HEK293 (cell line): Measurements from ENCODE around the gene NPAS1.

Experiments used
- CTCF ChIA-PET: fragments of 350-600 bp; formaldehyde crosslinking; extraction: SDS; loops from one replicate; lab custom pipeline; 2021; ENCODE audit warnings: antibody characterized with exemption; lab: Yijun Ruan, JAX
- POLR2A ChIA-PET: fragments of 300-600 bp; formaldehyde crosslinking; extraction: SDS; loops from one replicate; lab custom pipeline; 2020; ENCODE audit warnings: antibody characterized with exemption, inconsistent platforms; lab: Yijun Ruan, JAX
- H3K27ac ChIP-seq: fragments of 200-500 bp; sonication (Bioruptor generic); 2 replicates; pipeline ENCODE4 v1.5.1; 2014; ENCODE audit warnings: low read depth, low read length, control low read depth, inconsistent platforms; ENCODE audit errors: extremely low read depth
- H3K36me3 ChIP-seq, 2 experiments: fragments of 200-500 bp in 1 of 2; sonication (Bioruptor generic) in 1 of 2; 1 replicate in 1 of 2; 2 replicates in 1 of 2; pipeline ENCODE4 v1.5.1; 2014 to 2017; ENCODE audit warnings: inconsistent platforms in 2 of 2, low read length in 2 of 2; ENCODE audit not compliant: control insufficient read depth in 2 of 2, insufficient read depth in 1 of 2
- H3K4me1 ChIP-seq: fragments of 200-500 bp; sonication (Bioruptor generic); 2 replicates; pipeline ENCODE4 v1.5.1; 2014; ENCODE audit warnings: mild to moderate bottlenecking, low read length, inconsistent platforms; ENCODE audit not compliant: control insufficient read depth, insufficient read depth
- H3K4me3 ChIP-seq: 2 replicates; pipeline ENCODE4 v1.5.1; 2011; ENCODE audit warnings: low read depth, mild to moderate bottlenecking, control low read depth, low read length, moderate library complexity
- H3K9me3 ChIP-seq: fragments of 200-500 bp; sonication (Bioruptor generic); 2 replicates; pipeline ENCODE4 v1.5.1; 2014; ENCODE audit warnings: low read depth, low read length, inconsistent platforms; ENCODE audit not compliant: control insufficient read depth, insufficient read depth
- YY1 ChIP-seq: fragments of 450-650 bp; formaldehyde crosslinking; IDR thresholded peaks from 2 replicates; pipeline ENCODE4 v1.5.1; 2018; ENCODE audit warnings: missing biosample characterization, missing genetic modification characterization
- ZNF140 ChIP-seq: fragments of 450-650 bp; formaldehyde crosslinking; IDR thresholded peaks from 2 replicates; pipeline ENCODE4 v1.5.1; 2016; ENCODE audit warnings: missing biosample characterization, missing genetic modification characterization
- ZNF155 ChIP-seq: fragments of 450-650 bp; formaldehyde crosslinking; IDR thresholded peaks from 2 replicates; pipeline ENCODE4 v1.5.1; 2016; ENCODE audit warnings: missing biosample characterization, missing genetic modification characterization
- ZNF24 ChIP-seq: fragments of 450-650 bp; formaldehyde crosslinking; IDR thresholded peaks from 2 replicates; pipeline ENCODE4 v1.5.1; 2016; ENCODE audit warnings: missing biosample characterization, missing genetic modification characterization
- ZNF426 ChIP-seq: fragments of 450-650 bp; formaldehyde crosslinking; IDR thresholded peaks from 2 replicates; pipeline ENCODE4 v1.5.1; 2017; ENCODE audit warnings: missing biosample characterization, missing genetic modification characterization, mild to moderate bottlenecking, inconsistent platforms, moderate library complexity
- ZNF521 ChIP-seq: fragments of 450-650 bp; formaldehyde crosslinking; IDR thresholded peaks from 2 replicates; pipeline ENCODE4 v1.5.1; 2017; ENCODE audit warnings: missing biosample characterization, mild to moderate bottlenecking, missing genetic modification characterization
- ZNF529 ChIP-seq: fragments of 450-650 bp; formaldehyde crosslinking; IDR thresholded peaks from 2 replicates; pipeline ENCODE4 v1.5.1; 2017; ENCODE audit warnings: missing genetic modification characterization, missing biosample characterization; ENCODE audit not compliant: insufficient replicate concordance
- ZNF544 ChIP-seq: fragments of 450-650 bp; formaldehyde crosslinking; IDR thresholded peaks from 2 replicates; pipeline ENCODE4 v1.5.0; 2017; ENCODE audit warnings: missing biosample characterization, missing genetic modification characterization
- ZNF548 ChIP-seq: fragments of 450-650 bp; formaldehyde crosslinking; IDR thresholded peaks from 2 replicates; pipeline ENCODE4 v1.5.1; 2016; ENCODE audit warnings: missing biosample characterization, missing genetic modification characterization
- ZNF560 ChIP-seq: fragments of 450-650 bp; formaldehyde crosslinking; IDR thresholded peaks from 2 replicates; pipeline ENCODE4 v1.5.1; 2017; ENCODE audit warnings: missing biosample characterization, missing genetic modification characterization, borderline replicate concordance
- TF ChIP-seq, protein P1 (sequence below): fragments of 450-650 bp; IDR thresholded peaks from 2 replicates; pipeline ENCODE4 v1.5.1; 2018; ENCODE audit warnings: missing biosample characterization, mild to moderate bottlenecking, missing genetic modification characterization
- TF ChIP-seq, protein P2 (sequence below): fragments of 450-650 bp; formaldehyde crosslinking; IDR thresholded peaks from 2 replicates; pipeline ENCODE4 v1.5.1; 2016; ENCODE audit warnings: missing biosample characterization, missing genetic modification characterization
- TF ChIP-seq, protein P3 (sequence below): fragments of 450-650 bp; IDR thresholded peaks from 2 replicates; pipeline ENCODE4 v1.5.1; 2018; ENCODE audit warnings: missing biosample characterization, missing genetic modification characterization
- TF ChIP-seq, protein P4 (sequence below): fragments of 450-650 bp; formaldehyde crosslinking; IDR thresholded peaks from 2 replicates; pipeline ENCODE4 v1.5.1; 2017; ENCODE audit warnings: missing biosample characterization, missing genetic modification characterization
- TF ChIP-seq, protein P5 (sequence below): fragments of 450-650 bp; formaldehyde crosslinking; IDR thresholded peaks from 2 replicates; pipeline ENCODE4 v1.5.1; 2016; ENCODE audit warnings: missing biosample characterization, missing genetic modification characterization
- TF ChIP-seq, protein P6 (sequence below): fragments of 450-650 bp; formaldehyde crosslinking; IDR thresholded peaks from 2 replicates; pipeline ENCODE4 v1.5.1; 2017; ENCODE audit warnings: missing biosample characterization, missing genetic modification characterization
- TF ChIP-seq, protein P7 (sequence below): fragments of 450-650 bp; formaldehyde crosslinking; optimal IDR thresholded peaks from 2 replicates; pipeline ENCODE3; 2016; ENCODE audit warnings: missing biosample characterization, mild to moderate bottlenecking, missing genetic modification characterization
- TF ChIP-seq, protein P8 (sequence below): fragments of 450-650 bp; formaldehyde crosslinking; IDR thresholded peaks from 2 replicates; pipeline ENCODE4 v1.5.1; 2016; ENCODE audit warnings: missing biosample characterization, missing genetic modification characterization
- TF ChIP-seq, protein P9 (sequence below): fragments of 450-650 bp; formaldehyde crosslinking; IDR thresholded peaks from 2 replicates; pipeline ENCODE4 v1.5.1; 2016; ENCODE audit warnings: missing biosample characterization, missing genetic modification characterization

Gene NPAS1

DNA sequence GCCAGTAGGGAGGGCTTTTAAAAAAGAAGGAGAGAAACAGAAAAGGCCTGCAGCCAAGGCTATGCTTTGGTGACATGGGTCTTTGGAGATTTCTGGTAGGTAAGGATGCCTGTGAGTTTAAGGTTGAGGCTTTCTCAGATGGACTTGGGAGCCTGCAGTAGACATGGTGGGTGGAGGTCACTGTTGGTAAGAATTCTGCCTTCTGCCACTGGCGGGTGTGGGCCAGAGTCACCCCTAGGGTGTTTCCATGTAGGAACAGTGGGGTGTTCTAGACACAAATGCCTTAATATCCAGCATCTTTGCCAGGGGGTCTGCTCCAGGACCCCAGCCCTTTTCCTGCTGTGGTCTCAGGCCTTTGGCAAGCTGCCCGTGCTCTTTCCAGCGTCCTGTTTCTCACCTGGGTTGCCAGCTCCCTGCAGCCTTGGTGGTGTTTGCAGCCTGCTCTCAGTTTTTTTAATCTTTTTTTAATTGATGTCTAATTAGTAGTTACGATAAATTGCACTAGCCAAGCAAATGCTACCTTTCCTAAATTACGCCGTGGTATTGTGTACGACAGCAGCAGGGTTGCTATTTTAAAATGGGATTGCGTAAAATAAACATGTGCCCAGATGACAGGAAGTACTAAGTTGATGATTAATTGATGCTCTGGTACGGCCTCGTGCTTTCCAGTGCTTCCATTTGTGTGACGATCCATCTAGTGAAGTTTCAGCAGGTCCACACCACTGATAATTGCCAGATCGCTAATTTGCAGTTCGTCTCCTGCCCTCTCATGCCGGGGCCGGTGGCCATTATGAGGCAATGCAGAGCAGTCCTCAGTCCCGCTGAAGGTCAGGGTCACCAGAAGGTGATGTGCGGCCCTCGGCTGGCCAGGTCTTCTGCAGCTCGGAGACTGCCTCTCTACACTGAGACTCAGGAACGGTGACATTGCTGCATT lies 35.3 kb upstream of the NPAS1 start (continued):
- TF ChIP-seq, protein P1, sequence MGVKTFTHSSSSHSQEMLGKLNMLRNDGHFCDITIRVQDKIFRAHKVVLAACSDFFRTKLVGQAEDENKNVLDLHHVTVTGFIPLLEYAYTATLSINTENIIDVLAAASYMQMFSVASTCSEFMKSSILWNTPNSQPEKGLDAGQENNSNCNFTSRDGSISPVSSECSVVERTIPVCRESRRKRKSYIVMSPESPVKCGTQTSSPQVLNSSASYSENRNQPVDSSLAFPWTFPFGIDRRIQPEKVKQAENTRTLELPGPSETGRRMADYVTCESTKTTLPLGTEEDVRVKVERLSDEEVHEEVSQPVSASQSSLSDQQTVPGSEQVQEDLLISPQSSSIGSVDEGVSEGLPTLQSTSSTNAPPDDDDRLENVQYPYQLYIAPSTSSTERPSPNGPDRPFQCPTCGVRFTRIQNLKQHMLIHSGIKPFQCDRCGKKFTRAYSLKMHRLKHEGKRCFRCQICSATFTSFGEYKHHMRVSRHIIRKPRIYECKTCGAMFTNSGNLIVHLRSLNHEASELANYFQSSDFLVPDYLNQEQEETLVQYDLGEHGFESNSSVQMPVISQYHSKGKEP (tag by site-specific recombination): peak; percentile 37; the same call in 1 of the 2 replicates
- no peak for TF ChIP-seq YY1 (tag by site-specific recombination)
- TF ChIP-seq, protein P2, sequence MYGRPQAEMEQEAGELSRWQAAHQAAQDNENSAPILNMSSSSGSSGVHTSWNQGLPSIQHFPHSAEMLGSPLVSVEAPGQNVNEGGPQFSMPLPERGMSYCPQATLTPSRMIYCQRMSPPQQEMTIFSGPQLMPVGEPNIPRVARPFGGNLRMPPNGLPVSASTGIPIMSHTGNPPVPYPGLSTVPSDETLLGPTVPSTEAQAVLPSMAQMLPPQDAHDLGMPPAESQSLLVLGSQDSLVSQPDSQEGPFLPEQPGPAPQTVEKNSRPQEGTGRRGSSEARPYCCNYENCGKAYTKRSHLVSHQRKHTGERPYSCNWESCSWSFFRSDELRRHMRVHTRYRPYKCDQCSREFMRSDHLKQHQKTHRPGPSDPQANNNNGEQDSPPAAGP (tag by site-specific recombination): no peak
- TF ChIP-seq, protein P3, sequence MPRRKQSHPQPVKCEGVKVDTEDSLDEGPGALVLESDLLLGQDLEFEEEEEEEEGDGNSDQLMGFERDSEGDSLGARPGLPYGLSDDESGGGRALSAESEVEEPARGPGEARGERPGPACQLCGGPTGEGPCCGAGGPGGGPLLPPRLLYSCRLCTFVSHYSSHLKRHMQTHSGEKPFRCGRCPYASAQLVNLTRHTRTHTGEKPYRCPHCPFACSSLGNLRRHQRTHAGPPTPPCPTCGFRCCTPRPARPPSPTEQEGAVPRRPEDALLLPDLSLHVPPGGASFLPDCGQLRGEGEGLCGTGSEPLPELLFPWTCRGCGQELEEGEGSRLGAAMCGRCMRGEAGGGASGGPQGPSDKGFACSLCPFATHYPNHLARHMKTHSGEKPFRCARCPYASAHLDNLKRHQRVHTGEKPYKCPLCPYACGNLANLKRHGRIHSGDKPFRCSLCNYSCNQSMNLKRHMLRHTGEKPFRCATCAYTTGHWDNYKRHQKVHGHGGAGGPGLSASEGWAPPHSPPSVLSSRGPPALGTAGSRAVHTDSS: no peak
- TF ChIP-seq ZNF155: no peak
- TF ChIP-seq, protein P4, sequence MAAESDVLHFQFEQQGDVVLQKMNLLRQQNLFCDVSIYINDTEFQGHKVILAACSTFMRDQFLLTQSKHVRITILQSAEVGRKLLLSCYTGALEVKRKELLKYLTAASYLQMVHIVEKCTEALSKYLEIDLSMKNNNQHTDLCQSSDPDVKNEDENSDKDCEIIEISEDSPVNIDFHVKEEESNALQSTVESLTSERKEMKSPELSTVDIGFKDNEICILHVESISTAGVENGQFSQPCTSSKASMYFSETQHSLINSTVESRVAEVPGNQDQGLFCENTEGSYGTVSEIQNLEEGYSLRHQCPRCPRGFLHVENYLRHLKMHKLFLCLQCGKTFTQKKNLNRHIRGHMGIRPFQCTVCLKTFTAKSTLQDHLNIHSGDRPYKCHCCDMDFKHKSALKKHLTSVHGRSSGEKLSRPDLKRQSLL (tag by site-specific recombination): no peak
- TF ChIP-seq ZNF426: no peak
- TF ChIP-seq ZNF529: no peak
- TF ChIP-seq, protein P5, sequence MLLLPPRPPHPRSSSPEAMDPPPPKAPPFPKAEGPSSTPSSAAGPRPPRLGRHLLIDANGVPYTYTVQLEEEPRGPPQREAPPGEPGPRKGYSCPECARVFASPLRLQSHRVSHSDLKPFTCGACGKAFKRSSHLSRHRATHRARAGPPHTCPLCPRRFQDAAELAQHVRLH (tag by site-specific recombination): no peak
- TF ChIP-seq, protein P6, sequence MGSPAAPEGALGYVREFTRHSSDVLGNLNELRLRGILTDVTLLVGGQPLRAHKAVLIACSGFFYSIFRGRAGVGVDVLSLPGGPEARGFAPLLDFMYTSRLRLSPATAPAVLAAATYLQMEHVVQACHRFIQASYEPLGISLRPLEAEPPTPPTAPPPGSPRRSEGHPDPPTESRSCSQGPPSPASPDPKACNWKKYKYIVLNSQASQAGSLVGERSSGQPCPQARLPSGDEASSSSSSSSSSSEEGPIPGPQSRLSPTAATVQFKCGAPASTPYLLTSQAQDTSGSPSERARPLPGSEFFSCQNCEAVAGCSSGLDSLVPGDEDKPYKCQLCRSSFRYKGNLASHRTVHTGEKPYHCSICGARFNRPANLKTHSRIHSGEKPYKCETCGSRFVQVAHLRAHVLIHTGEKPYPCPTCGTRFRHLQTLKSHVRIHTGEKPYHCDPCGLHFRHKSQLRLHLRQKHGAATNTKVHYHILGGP: 0 out of 2 replicates have a peak, but pooled peaks have one; percentile 57
- no peak for TF ChIP-seq ZNF544
- TF ChIP-seq, protein P7, sequence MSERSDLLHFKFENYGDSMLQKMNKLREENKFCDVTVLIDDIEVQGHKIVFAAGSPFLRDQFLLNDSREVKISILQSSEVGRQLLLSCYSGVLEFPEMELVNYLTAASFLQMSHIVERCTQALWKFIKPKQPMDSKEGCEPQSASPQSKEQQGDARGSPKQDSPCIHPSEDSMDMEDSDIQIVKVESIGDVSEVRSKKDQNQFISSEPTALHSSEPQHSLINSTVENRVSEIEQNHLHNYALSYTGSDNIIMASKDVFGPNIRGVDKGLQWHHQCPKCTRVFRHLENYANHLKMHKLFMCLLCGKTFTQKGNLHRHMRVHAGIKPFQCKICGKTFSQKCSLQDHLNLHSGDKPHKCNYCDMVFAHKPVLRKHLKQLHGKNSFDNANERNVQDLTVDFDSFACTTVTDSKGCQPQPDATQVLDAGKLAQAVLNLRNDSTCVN (tag by site-specific recombination): no peak

DNA sequence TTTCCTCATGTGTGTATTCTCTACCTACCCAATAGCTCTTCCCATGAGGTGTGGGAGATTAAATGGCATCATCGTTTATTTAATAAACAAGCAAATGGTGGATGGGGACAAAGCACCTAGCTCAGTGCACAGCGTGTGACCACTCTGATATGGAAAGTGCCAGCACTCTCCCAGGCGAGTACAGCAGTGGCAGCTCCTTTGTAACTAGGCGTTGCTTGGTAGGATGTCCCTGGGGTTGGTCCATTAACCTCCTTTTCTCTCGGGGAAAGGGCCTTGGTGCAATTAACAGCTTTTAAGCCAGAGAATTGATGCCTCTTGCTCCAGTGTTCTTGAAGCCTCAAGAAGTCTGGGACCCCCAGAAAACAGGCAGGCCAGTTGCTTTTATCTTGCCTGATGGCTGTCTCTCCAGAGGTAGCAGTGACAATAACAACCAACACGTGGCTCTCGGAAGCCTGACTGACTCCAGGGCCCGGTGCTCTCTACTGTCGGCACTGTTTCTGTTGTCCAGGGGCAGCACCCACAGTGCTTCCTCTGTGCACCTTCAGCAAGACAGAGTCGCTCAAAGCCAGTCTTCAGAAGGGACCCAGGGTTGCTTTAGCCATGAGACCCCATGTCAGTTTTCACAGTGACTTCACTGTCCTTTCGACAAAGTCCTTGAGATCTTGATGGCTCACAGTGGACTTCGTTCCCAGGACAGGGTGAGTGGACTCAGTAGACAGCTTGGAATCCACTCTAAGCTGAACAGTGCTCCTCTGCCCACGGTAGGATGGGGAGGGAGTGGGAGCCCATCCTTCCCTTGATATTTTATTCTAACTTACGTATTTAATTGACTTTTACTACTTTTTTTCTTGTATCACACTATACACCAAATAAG lies 33.9 kb upstream of the NPAS1 start:
- Histone ChIP-seq H3K36me3 (peaks cover 0 to 31% of the 10 kb centered on the region in 2 experiments; a peak in 1 of 3 replicates), H3K4me1 (peaks cover 7% of the 10 kb centered on the region), H3K4me3 (no peak overlapping the region), H3K9me3 (no peaks in the 10 kb centered on the region), H3K27ac (no peak overlapping the region)
- POLR2A ChIA-PET: interaction anchor here (0.5 kb wide), 1 partner anchor 856 kb away, joined by 5 read pairs; no protein-coding TSS in a partner anchor
- CTCF ChIA-PET: interaction anchor here (0.6 to 2.8 kb wide), 6 partner anchors 31 to 233 kb away, joined by 3 to 7 read pairs (median 4); no protein-coding TSS in a partner anchor
- TF ChIP-seq ZNF140 (tag by site-specific recombination): no peak
- TF ChIP-seq ZNF548: no peak
- no peak for TF ChIP-seq ZNF560
- no peak for TF ChIP-seq ZNF24 (tag by site-specific recombination)
- TF ChIP-seq ZNF544: no peak
- no peak for TF ChIP-seq ZNF521
- TF ChIP-seq, protein P8, sequence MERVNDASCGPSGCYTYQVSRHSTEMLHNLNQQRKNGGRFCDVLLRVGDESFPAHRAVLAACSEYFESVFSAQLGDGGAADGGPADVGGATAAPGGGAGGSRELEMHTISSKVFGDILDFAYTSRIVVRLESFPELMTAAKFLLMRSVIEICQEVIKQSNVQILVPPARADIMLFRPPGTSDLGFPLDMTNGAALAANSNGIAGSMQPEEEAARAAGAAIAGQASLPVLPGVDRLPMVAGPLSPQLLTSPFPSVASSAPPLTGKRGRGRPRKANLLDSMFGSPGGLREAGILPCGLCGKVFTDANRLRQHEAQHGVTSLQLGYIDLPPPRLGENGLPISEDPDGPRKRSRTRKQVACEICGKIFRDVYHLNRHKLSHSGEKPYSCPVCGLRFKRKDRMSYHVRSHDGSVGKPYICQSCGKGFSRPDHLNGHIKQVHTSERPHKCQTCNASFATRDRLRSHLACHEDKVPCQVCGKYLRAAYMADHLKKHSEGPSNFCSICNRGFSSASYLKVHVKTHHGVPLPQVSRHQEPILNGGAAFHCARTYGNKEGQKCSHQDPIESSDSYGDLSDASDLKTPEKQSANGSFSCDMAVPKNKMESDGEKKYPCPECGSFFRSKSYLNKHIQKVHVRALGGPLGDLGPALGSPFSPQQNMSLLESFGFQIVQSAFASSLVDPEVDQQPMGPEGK (tag by site-specific recombination): no peak
- TF ChIP-seq, protein P9, sequence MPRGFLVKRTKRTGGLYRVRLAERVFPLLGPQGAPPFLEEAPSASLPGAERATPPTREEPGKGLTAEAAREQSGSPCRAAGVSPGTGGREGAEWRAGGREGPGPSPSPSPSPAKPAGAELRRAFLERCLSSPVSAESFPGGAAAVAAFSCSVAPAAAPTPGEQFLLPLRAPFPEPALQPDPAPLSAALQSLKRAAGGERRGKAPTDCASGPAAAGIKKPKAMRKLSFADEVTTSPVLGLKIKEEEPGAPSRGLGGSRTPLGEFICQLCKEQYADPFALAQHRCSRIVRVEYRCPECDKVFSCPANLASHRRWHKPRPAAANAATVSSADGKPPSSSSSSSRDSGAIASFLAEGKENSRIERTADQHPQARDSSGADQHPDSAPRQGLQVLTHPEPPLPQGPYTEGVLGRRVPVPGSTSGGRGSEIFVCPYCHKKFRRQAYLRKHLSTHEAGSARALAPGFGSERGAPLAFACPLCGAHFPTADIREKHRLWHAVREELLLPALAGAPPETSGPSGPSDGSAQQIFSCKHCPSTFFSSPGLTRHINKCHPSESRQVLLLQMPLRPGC (tag by site-specific recombination): no peak
